H9 (cell line): Measurements from ENCODE around the gene PXT1. TPM values are rescaled to one million over a fixed set of nuclear protein-coding genes. Genes with fewer than 3 reads are reported as not detected.

Source experiments
- DNase-seq: peaks from one replicate; pipeline ENCODE4 v3.0.0-alpha.2; 2017
- H2AFZ ChIP-seq: one replicate; pipeline ENCODE4 v1.6.1; 2013; ENCODE audit warnings: mild to moderate bottlenecking, low read length, control low read depth, moderate library complexity
- H2AK5ac ChIP-seq: 2 replicates; pipeline ENCODE4 v1.6.1; 2013; ENCODE audit warnings: low read length, control low read depth, mixed read lengths; ENCODE audit not compliant: insufficient read length
- H2BK120ac ChIP-seq: one replicate; pipeline ENCODE4 v1.6.1; 2013; ENCODE audit warnings: low read depth, mild to moderate bottlenecking, low read length, control low read depth, inconsistent platforms; ENCODE audit not compliant: poor library complexity, severe bottlenecking
- H2BK12ac ChIP-seq: 2 replicates; pipeline ENCODE4 v1.6.1; 2013; ENCODE audit warnings: low read length, control low read depth, mixed read lengths, low read depth; ENCODE audit not compliant: insufficient read length
- H2BK15ac ChIP-seq: 2 replicates; pipeline ENCODE4 v1.6.1; 2013; ENCODE audit warnings: low read depth, low read length, control low read depth
- H2BK20ac ChIP-seq: one replicate; pipeline ENCODE4 v1.6.1; 2013; ENCODE audit warnings: low read depth, mild to moderate bottlenecking, low read length, control low read depth, inconsistent platforms; ENCODE audit not compliant: poor library complexity, severe bottlenecking
- H2BK5ac ChIP-seq: 2 replicates; pipeline ENCODE4 v1.6.1; 2013; ENCODE audit warnings: low read length, control low read depth, mixed read lengths; ENCODE audit not compliant: insufficient read length
- H3K14ac ChIP-seq: 2 replicates; pipeline ENCODE4 v1.6.1; 2013; ENCODE audit warnings: low read length, control low read depth; ENCODE audit not compliant: insufficient read depth
- H3K18ac ChIP-seq: 2 replicates; pipeline ENCODE4 v1.6.1; 2013; ENCODE audit warnings: low read depth, mild to moderate bottlenecking, mixed read lengths, low read length, control low read depth; ENCODE audit not compliant: insufficient read length
- H3K23ac ChIP-seq: 2 replicates; pipeline ENCODE4 v1.6.1; 2013; ENCODE audit warnings: low read length, control low read depth, mixed read lengths, low read depth; ENCODE audit not compliant: insufficient read length
- H3K23me2 ChIP-seq: 2 replicates; pipeline ENCODE4 v1.6.1; 2013; ENCODE audit warnings: low read depth, mild to moderate bottlenecking, mixed read lengths, low read length, control low read depth; ENCODE audit not compliant: insufficient read length, poor library complexity, severe bottlenecking
- H3K27ac ChIP-seq: 2 replicates; pipeline ENCODE4 v1.5.1; 2013; ENCODE audit warnings: low read length, control low read depth, mixed read lengths, low read depth; ENCODE audit not compliant: insufficient read length
- H3K27me3 ChIP-seq: 2 replicates; pipeline ENCODE4 v1.6.1; 2013; ENCODE audit warnings: low read length, control low read depth, inconsistent platforms; ENCODE audit not compliant: insufficient read depth
- H3K4ac ChIP-seq: 2 replicates; pipeline ENCODE4 v1.6.1; 2013; ENCODE audit warnings: low read depth, mild to moderate bottlenecking, control low read depth, inconsistent platforms, low read length, moderate library complexity
- H3K4me1 ChIP-seq: 2 replicates; pipeline ENCODE4 v1.6.1; 2013; ENCODE audit warnings: low read length, control low read depth, inconsistent platforms; ENCODE audit not compliant: insufficient read depth
- H3K4me2 ChIP-seq: 2 replicates; pipeline ENCODE4 v1.6.1; 2013; ENCODE audit warnings: low read length, control low read depth, mixed read lengths; ENCODE audit not compliant: insufficient read length, insufficient read depth
- H3K56ac ChIP-seq: 2 replicates; pipeline ENCODE4 v1.6.1; 2013; ENCODE audit warnings: low read depth, mild to moderate bottlenecking, mixed read lengths, low read length, control low read depth; ENCODE audit not compliant: insufficient read length
- H3K79me1 ChIP-seq: 2 replicates; pipeline ENCODE4 v1.6.1; 2013; ENCODE audit warnings: low read depth, mild to moderate bottlenecking, moderate library complexity, low read length, control low read depth, inconsistent platforms; ENCODE audit not compliant: insufficient read depth, poor library complexity, severe bottlenecking
- H3K79me2 ChIP-seq: 2 replicates; pipeline ENCODE4 v1.6.1; 2013; ENCODE audit warnings: low read length, control low read depth, inconsistent platforms; ENCODE audit not compliant: insufficient read depth
- H3K9ac ChIP-seq: 2 replicates; pipeline ENCODE4 v1.6.1; 2013; ENCODE audit warnings: low read length, control low read depth, mixed read lengths; ENCODE audit not compliant: insufficient read length; ENCODE audit errors: extremely low read depth
- H3K9me3 ChIP-seq: one replicate; pipeline ENCODE4 v1.6.1; 2013; ENCODE audit warnings: low read depth, low read length, inconsistent platforms; ENCODE audit not compliant: control insufficient read depth
- H3T11ph ChIP-seq: one replicate; pipeline ENCODE4 v1.6.1; 2013; ENCODE audit warnings: mild to moderate bottlenecking, low read length, control low read depth, inconsistent platforms
- H4K20me1 ChIP-seq: one replicate; pipeline ENCODE4 v1.6.1; 2013; ENCODE audit not compliant: control insufficient read depth, insufficient read length, insufficient read depth
- H4K5ac ChIP-seq: 2 replicates; pipeline ENCODE4 v1.6.1; 2013; ENCODE audit warnings: low read depth, mild to moderate bottlenecking, mixed read lengths, low read length, control low read depth; ENCODE audit not compliant: insufficient read length
- H4K8ac ChIP-seq: replicated peaks from 2 replicates; pipeline ENCODE4 v1.6.1; 2013; ENCODE audit warnings: low read length, control low read depth, mixed read lengths, low read depth; ENCODE audit not compliant: insufficient read length
- H4K91ac ChIP-seq: 2 replicates; pipeline ENCODE4 v1.6.1; 2013; ENCODE audit warnings: low read depth, mild to moderate bottlenecking, moderate library complexity, mixed read lengths, low read length, control low read depth; ENCODE audit not compliant: insufficient read length
- H3K27ac Mint-ChIP-seq, 3 experiments: 2 replicates in 2 of 3; 3 replicates in 1 of 3; pipeline ENCODE4 v1.8.0; 2020 to 2021; ENCODE audit warnings: mixed read lengths in 3 of 3, mild to moderate bottlenecking in 1 of 3, moderate library complexity in 1 of 3
- H3K27me3 Mint-ChIP-seq: 2 replicates; pipeline ENCODE4 v1.8.0; 2021; ENCODE audit warnings: low read depth, mild to moderate bottlenecking, moderate library complexity, mixed read lengths
- H3K36me3 Mint-ChIP-seq, 3 experiments: 2 replicates in 2 of 3; 3 replicates in 1 of 3; pipeline ENCODE4 v1.8.0; 2020 to 2021; ENCODE audit warnings: low read depth in 3 of 3, mixed read lengths in 3 of 3; ENCODE audit not compliant: insufficient read depth in 1 of 3
- H3K4me1 Mint-ChIP-seq, 2 experiments: 2 replicates each; pipeline ENCODE4 v1.8.0; 2020; ENCODE audit warnings: mixed read lengths in 2 of 2
- H3K4me3 Mint-ChIP-seq, 2 experiments: 2 replicates in 1 of 2; 3 replicates in 1 of 2; pipeline ENCODE4 v1.8.0; 2020 to 2021; ENCODE audit warnings: mild to moderate bottlenecking in 2 of 2, mixed read lengths in 2 of 2, moderate library complexity in 1 of 2
- H3K9me3 Mint-ChIP-seq, 2 experiments: 2 replicates in 1 of 2; 3 replicates in 1 of 2; pipeline ENCODE4 v1.8.0; 2020; ENCODE audit warnings: mild to moderate bottlenecking in 2 of 2, mixed read lengths in 2 of 2, moderate library complexity in 1 of 2
- CTCF ChIP-seq: fragments of 200-600 bp; sonication (generic); conservative IDR thresholded peaks from 3 replicates; pipeline ENCODE4 v1.8.0; 2021; ENCODE audit warnings: antibody characterized with exemption, mild to moderate bottlenecking
- WGBS: extraction: QIAGEN DNeasy Blood & Tissue Kit; methylation state at CpG from one replicate; pipeline ENCODE4 v1.1.7; 2013; ENCODE audit warnings: missing lambda C conversion rate, low lambda C conversion rate, mixed read lengths; ENCODE audit not compliant: insufficient read length; ENCODE audit errors: extremely low coverage; 5-methylcytosine and 5-hydroxymethylcytosine counted together
- total RNA-seq: library from RNA; stranded (reverse); gene quantifications from 2 replicates; pipeline ENCODE4 v1.2.1, GENCODE V29; 2021

Gene PXT1
- total RNA-seq, 1 experiment from 2014 or later = not detected

- H3K36me3 Mint-ChIP-seq = no peaks in the 10 kb centered on the region
- H3K18ac ChIP-seq = no peak overlapping the region
- H2BK15ac ChIP-seq = no peak overlapping the region
- H2AFZ ChIP-seq = no peak overlapping the region
- no CpG with 5 or more reads among the region's 3 CpGs for WGBS
- DNase-seq = no peak
- H3K56ac ChIP-seq = no peak overlapping the region
- no peaks in the 10 kb centered on the region for H4K20me1 ChIP-seq
- H2BK12ac ChIP-seq = no peak overlapping the region
- H3K23me2 ChIP-seq = peaks cover 6% of the 10 kb centered on the region
- H4K8ac ChIP-seq = no peak overlapping the region
- H3K9me3 Mint-ChIP-seq = no peaks in the 10 kb centered on the region
- no peak overlapping the region for H3K14ac ChIP-seq
- H2BK20ac ChIP-seq = no peak overlapping the region
- no peaks in the 10 kb centered on the region for H3K79me2 ChIP-seq
- H4K91ac ChIP-seq = no peak overlapping the region
- H3K79me1 ChIP-seq = no peaks in the 10 kb centered on the region
- no peak overlapping the region for H3K4ac ChIP-seq
- no peak overlapping the region for H3K4me2 ChIP-seq
- H3K9me3 ChIP-seq = no peaks in the 10 kb centered on the region
- no peaks in the 10 kb centered on the region for H3K4me1 ChIP-seq
- no peak for TF ChIP-seq CTCF
- H3K4me3 Mint-ChIP-seq = no peak overlapping the region
- H2AK5ac ChIP-seq = no peak overlapping the region
- no peak overlapping the region for H2BK5ac ChIP-seq
- peaks cover 10 to 13% of the 10 kb centered on the region in 2 experiments for H3K4me1 Mint-ChIP-seq
- H3K27me3 Mint-ChIP-seq = no peaks in the 10 kb centered on the region
- no peak overlapping the region for H3K23ac ChIP-seq
- no peak overlapping the region for H3K27ac ChIP-seq
- H3K27me3 ChIP-seq = no peaks in the 10 kb centered on the region
- no peak overlapping the region for H3K27ac Mint-ChIP-seq
- no peak overlapping the region for H3K9ac ChIP-seq
- no peak overlapping the region for H3T11ph ChIP-seq
- no peak overlapping the region for H2BK120ac ChIP-seq
- H4K5ac ChIP-seq = no peak overlapping the region
Observed at GRCh38 chr6:36418558-36418957, 24.1 kb downstream of the PXT1 start.
